IMR-90 (cell line): ENCODE results near the gene MMRN1. TPM values are rescaled to one million over a fixed set of nuclear protein-coding genes. Genes with fewer than 3 reads are reported as not detected.

Experiments used
- ATAC-seq: fragments of 200-7000 bp; cut with Tn5 transposase; 2 replicates; pipeline ENCODE4 v1.9.1; 2020; ENCODE audit warnings: low read depth, mild to moderate bottlenecking, moderate library complexity
- BruUV-seq: library from RNA; stranded (reverse); fragments of 400-500 nt; replicated peaks from 2 replicates; lab custom pipeline; 2021; lab: Mats Ljungman, UMichigan
- CTCF ChIA-PET: fragments of 300-600 bp; formaldehyde crosslinking; extraction: SDS; loops from one replicate; lab custom pipeline; 2021; ENCODE audit warnings: antibody characterized with exemption; lab: Yijun Ruan, JAX
- POLR2A ChIA-PET: fragments of 300-600 bp; sonication (Branson Sonifier 250); formaldehyde crosslinking; loops from one replicate; lab custom pipeline; 2022; ENCODE audit warnings: antibody characterized with exemption; ENCODE audit not compliant: unreplicated experiment; lab: Charles Lee
- DNase-seq: peaks from one replicate; pipeline ENCODE4 v3.0.0; 2013
- H2AFZ ChIP-seq: replicated peaks from 2 replicates; pipeline ENCODE3; 2013; ENCODE audit warnings: low read length, mild to moderate bottlenecking; ENCODE audit not compliant: poor library complexity
- H2AK5ac ChIP-seq: 2 replicates; pipeline ENCODE4 v1.6.1; 2013; ENCODE audit warnings: low read depth, low read length, inconsistent platforms
- H2AK9ac ChIP-seq: replicated peaks from 2 replicates; pipeline ENCODE3; 2013; ENCODE audit warnings: mild to moderate bottlenecking, low read depth, low read length, moderate library complexity; ENCODE audit not compliant: poor library complexity
- H2BK120ac ChIP-seq: 2 replicates; pipeline ENCODE4 v1.6.1; 2013; ENCODE audit warnings: low read depth, low read length, inconsistent platforms
- H2BK15ac ChIP-seq: 3 replicates; pipeline ENCODE4 v1.6.1; 2013; ENCODE audit warnings: low read depth, low read length, inconsistent platforms
- H2BK20ac ChIP-seq: 2 replicates; pipeline ENCODE4 v1.6.1; 2013; ENCODE audit warnings: low read depth, mild to moderate bottlenecking, inconsistent platforms, low read length, moderate library complexity
- H2BK5ac ChIP-seq: 2 replicates; pipeline ENCODE4 v1.6.1; 2013; ENCODE audit warnings: mild to moderate bottlenecking, low read depth, low read length, inconsistent platforms; ENCODE audit not compliant: poor library complexity, severe bottlenecking
- H3K14ac ChIP-seq: replicated peaks from 2 replicates; pipeline ENCODE4 v1.6.1; 2013; ENCODE audit warnings: low read depth, low read length, inconsistent platforms
- H3K18ac ChIP-seq: 2 replicates; pipeline ENCODE4 v1.6.1; 2013; ENCODE audit warnings: low read depth, low read length, control low read depth
- H3K23ac ChIP-seq: 2 replicates; pipeline ENCODE4 v1.6.1; 2013; ENCODE audit warnings: low read depth, low read length, inconsistent platforms
- H3K27ac ChIP-seq: 2 replicates; pipeline ENCODE4 v1.5.1; 2013; ENCODE audit warnings: mild to moderate bottlenecking, control low read depth, low read length; ENCODE audit not compliant: insufficient read depth
- H3K27me3 ChIP-seq: 2 replicates; pipeline ENCODE4 v1.6.1; 2013; ENCODE audit warnings: low read length; ENCODE audit not compliant: control insufficient read depth, insufficient read depth
- H3K36me3 ChIP-seq: 2 replicates; pipeline ENCODE4 v1.6.1; 2013; ENCODE audit warnings: low read length, mixed read lengths; ENCODE audit not compliant: control insufficient read depth, insufficient read depth
- H3K4ac ChIP-seq: 2 replicates; pipeline ENCODE4 v1.6.1; 2013; ENCODE audit warnings: low read depth, low read length, inconsistent platforms
- H3K4me1 ChIP-seq: 2 replicates; pipeline ENCODE4 v1.6.1; 2013; ENCODE audit warnings: low read length, mixed read lengths; ENCODE audit not compliant: control insufficient read depth, insufficient read depth
- H3K4me2 ChIP-seq: 2 replicates; pipeline ENCODE4 v1.6.1; 2013; ENCODE audit warnings: low read depth, mild to moderate bottlenecking, control low read depth, low read length, moderate library complexity
- H3K4me3 ChIP-seq: 2 replicates; pipeline ENCODE4 v1.5.1; 2013; ENCODE audit warnings: low read depth, mild to moderate bottlenecking, control low read depth, low read length, moderate library complexity; ENCODE audit not compliant: insufficient read depth
- H3K56ac ChIP-seq: 2 replicates; pipeline ENCODE4 v1.6.1; 2013; ENCODE audit warnings: low read length, inconsistent platforms; ENCODE audit not compliant: insufficient read depth; ENCODE audit errors: extremely low read depth
- H3K79me1 ChIP-seq, 2 experiments: 2 replicates each; pipeline ENCODE4 v1.6.1; 2013; ENCODE audit warnings: low read length in 2 of 2, inconsistent platforms in 1 of 2, low read depth in 1 of 2
- H3K9ac ChIP-seq: 2 replicates; pipeline ENCODE4 v1.6.1; 2013; ENCODE audit warnings: low read depth, low read length, control low read depth
- H3K9me1 ChIP-seq: 2 replicates; pipeline ENCODE4 v1.6.1; 2013; ENCODE audit warnings: low read length, inconsistent platforms; ENCODE audit not compliant: insufficient read depth
- H3K9me3 ChIP-seq: 2 replicates; pipeline ENCODE4 v1.6.1; 2013; ENCODE audit warnings: low read length; ENCODE audit not compliant: control insufficient read depth, insufficient read depth
- H4K20me1 ChIP-seq: 2 replicates; pipeline ENCODE4 v1.6.1; 2013; ENCODE audit warnings: low read length, inconsistent platforms; ENCODE audit not compliant: insufficient read depth
- H4K5ac ChIP-seq: 2 replicates; pipeline ENCODE4 v1.6.1; 2013; ENCODE audit warnings: mild to moderate bottlenecking, low read depth, low read length, control low read depth
- H4K8ac ChIP-seq, 2 experiments: 2 replicates each; pipeline ENCODE4 v1.6.1; 2013; ENCODE audit warnings: low read depth in 2 of 2, low read length in 2 of 2, control low read depth in 1 of 2, inconsistent platforms in 1 of 2
- H4K91ac ChIP-seq: 2 replicates; pipeline ENCODE4 v1.6.1; 2013; ENCODE audit warnings: low read depth, low read length, inconsistent platforms; ENCODE audit not compliant: insufficient read depth
- BHLHE40 ChIP-seq: fragments of 150-350 bp; IDR thresholded peaks from 2 replicates; pipeline ENCODE4 v1.6.1; 2016; ENCODE audit warnings: mild to moderate bottlenecking, low read depth, low read length
- ELK1 ChIP-seq: fragments of 150-350 bp; IDR thresholded peaks from 2 replicates; pipeline ENCODE4 v1.6.1; 2016; ENCODE audit warnings: low read depth, mild to moderate bottlenecking, low read length, moderate library complexity, borderline replicate concordance
- FOS ChIP-seq: fragments of 150-350 bp; IDR thresholded peaks from 2 replicates; pipeline ENCODE4 v1.6.1; 2016; ENCODE audit warnings: low read depth, low read length
- RAD21 ChIP-seq: IDR thresholded peaks from 2 replicates; pipeline ENCODE4 v1.6.1; 2012; ENCODE audit warnings: low read length, improper control_type of control experiment
- WGBS, 2 experiments: methylation state at CpG; one replicate each; pipeline versions ENCODE4 v1.1.5 to v1.1.7; 2013; ENCODE audit warnings: missing lambda C conversion rate in 2 of 2; ENCODE audit not compliant: insufficient read length in 1 of 2; ENCODE audit errors: extremely low coverage in 2 of 2; 5-methylcytosine and 5-hydroxymethylcytosine counted together
- dilution Hi-C: fragments of 300-500 bp; cut with HindIII; formaldehyde crosslinking; loops from one replicate; pipeline ENCODE4 v1.14.3; 2018; ENCODE audit warnings: low sequenced_read_pairs; ENCODE audit not compliant: unreplicated experiment
- in situ Hi-C: fragments of 300-500 bp; cut with MboI; formaldehyde crosslinking; loops from 3 replicates; pipeline ENCODE4 v1.14.3; 2019; ENCODE audit warnings: low sequenced_read_pairs, inconsistent platforms, mixed read lengths
- intact Hi-C: fragments of 100-400 bp; cut with micrococcal nuclease; formaldehyde crosslinking; loops from 2 replicates; pipeline ENCODE4 v1.10.0; 2022
- polyA plus RNA-seq, 3 experiments: library from polyadenylated mRNA; depleted of rRNA; stranded (reverse); fragments of >200 nt; gene quantifications; 2 replicates each; pipeline ENCODE4 v1.2.3, GENCODE V29; 2012; ENCODE audit warnings: low replicate concordance in 1 of 3
- total RNA-seq: library from RNA; depleted of rRNA; stranded (reverse); fragments of >200 nt; gene quantifications from 2 replicates; pipeline ENCODE4 v1.2.3, GENCODE V29; 2012
- TF ChIP-seq, protein P1 (sequence below): fragments of 150-350 bp; IDR thresholded peaks from 2 replicates; pipeline ENCODE4 v1.6.1; 2017; ENCODE audit warnings: mild to moderate bottlenecking, antibody characterized with exemption, low read length, low read depth

Gene MMRN1
- total and polyA plus RNA-seq, 2 of the 4 experiments (the other 2 are of a cell fraction): not detected

- Histone ChIP-seq H2BK20ac (no peak overlapping the region), H2AK9ac (no peak overlapping the region), H3K18ac (no peak overlapping the region), H3K4me1 (no peaks in the 10 kb centered on the region), H3K27ac (no peak overlapping the region), H2BK15ac (no peak overlapping the region), H3K4ac (no peak overlapping the region), H3K79me1 (no peaks in the 10 kb centered on the region), H3K9ac (no peak overlapping the region), H3K4me3 (no peak overlapping the region), H3K9me3 (no peaks in the 10 kb centered on the region), H4K91ac (no peak overlapping the region), H4K5ac (no peak overlapping the region), H2AK5ac (no peak overlapping the region), H3K14ac (no peak overlapping the region), H3K4me2 (no peak overlapping the region), H3K36me3 (no peaks in the 10 kb centered on the region), H2AFZ (no peak overlapping the region), H2BK120ac (no peak overlapping the region), H3K27me3 (no peaks in the 10 kb centered on the region; the same call in none of the 2 replicates), H4K8ac (no peak overlapping the region), H3K9me1 (no peaks in the 10 kb centered on the region), H4K20me1 (no peaks in the 10 kb centered on the region), H3K23ac (no peak overlapping the region), H3K56ac (no peak overlapping the region), H2BK5ac (no peak overlapping the region)
- in situ Hi-C loops (loop anchor here (10.0 to 25.0 kb wide), 2 partner anchors 245 to 663 kb away; no protein-coding TSS in a partner anchor), intact Hi-C loops (loop anchor here (2.0 to 10.0 kb wide), 4 partner anchors 258 to 745 kb away; no protein-coding TSS in a partner anchor), dilution Hi-C loops (no loop called here)
- CTCF ChIA-PET: interaction anchor here (1.1 kb wide), 1 partner anchor 259 kb away, joined by 4 read pairs; no protein-coding TSS in a partner anchor
- no peak for ATAC-seq
- no peak for DNase-seq
- POLR2A ChIA-PET: no interaction called here
- BruUV-seq: no TSS peak
- no CpG with 5 or more reads among the region's 1 CpG for WGBS, 2 experiments
- TF ChIP-seq RAD21: no peak
- no peak for TF ChIP-seq BHLHE40
- TF ChIP-seq, protein P1, sequence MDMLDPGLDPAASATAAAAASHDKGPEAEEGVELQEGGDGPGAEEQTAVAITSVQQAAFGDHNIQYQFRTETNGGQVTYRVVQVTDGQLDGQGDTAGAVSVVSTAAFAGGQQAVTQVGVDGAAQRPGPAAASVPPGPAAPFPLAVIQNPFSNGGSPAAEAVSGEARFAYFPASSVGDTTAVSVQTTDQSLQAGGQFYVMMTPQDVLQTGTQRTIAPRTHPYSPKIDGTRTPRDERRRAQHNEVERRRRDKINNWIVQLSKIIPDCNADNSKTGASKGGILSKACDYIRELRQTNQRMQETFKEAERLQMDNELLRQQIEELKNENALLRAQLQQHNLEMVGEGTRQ: no peak
- no peak for TF ChIP-seq ELK1
- TF ChIP-seq FOS: no peak
Observed at GRCh38 chr4:89899854-89900253, 5.2 kb downstream of the MMRN1 start.
